ENCODE results near the gene OR51V1. TPM values are rescaled to one million over a fixed set of nuclear protein-coding genes. Genes with fewer than 3 reads are reported as not detected.

OR51V1 gene
- total and polyA plus RNA-seq, 3 donors from 2014 or later: not detected

DNA sequence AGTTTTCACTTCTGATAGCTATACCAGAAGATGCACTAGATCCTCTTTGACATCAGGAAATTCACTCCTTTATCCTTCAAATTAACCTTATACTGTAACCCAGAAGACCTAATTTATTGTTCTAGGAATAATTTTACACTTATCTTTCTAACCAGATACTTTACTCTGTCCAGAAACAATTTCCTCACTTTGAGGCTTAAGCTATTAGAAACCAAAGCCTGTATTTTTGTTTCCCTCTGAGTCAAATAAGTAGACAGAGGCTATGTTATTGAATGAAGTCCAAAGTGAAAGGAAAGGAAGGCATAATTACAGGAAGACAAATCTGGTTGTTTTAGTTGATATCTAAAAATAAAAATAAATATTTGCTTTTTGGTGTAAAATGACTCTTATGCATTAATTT lies 2.2 kb downstream of the OR51V1 start:
- intact Hi-C loops (cut with DNase I; ENCODE audit: low total_unique reads): no loop called here
- TF ChIP-seq POLR2A (IDR thresholded peaks at IDR 0.05) (no peak), CTCF (IDR thresholded peaks at IDR 0.05) (no peak)

GRCh38 chr11:5197536-5197935 lies 2.9 kb downstream of the OR51V1 start:
- no peaks in the 10 kb centered on the region for H3K9me3 ChIP-seq
- DNase-seq: no peak
- intact Hi-C loops (cut with DNase I; ENCODE audit: low total_unique reads): no loop called here
- 79 to 89% methylated on average over 3 of the region's 3 CpGs for WGBS, 2 donors
- H3K4me1 ChIP-seq: no peaks in the 10 kb centered on the region
- no peak overlapping the region for H3K4me3 ChIP-seq
- no peak for TF ChIP-seq POLR2A (IDR thresholded peaks at IDR 0.05)
- TF ChIP-seq CTCF (IDR thresholded peaks at IDR 0.05): no peak
- H3K36me3 ChIP-seq (ENCODE audit: low read depth, missing control alignments): no peaks in the 10 kb centered on the region
- no peak overlapping the region for H3K27ac ChIP-seq
- no peaks in the 10 kb centered on the region for H3K27me3 ChIP-seq

More for the DNA sequence above, 2.2 kb downstream of the OR51V1 start:
- no peak overlapping the region for H3K4me3 ChIP-seq
- no peaks in the 10 kb centered on the region for H3K36me3 ChIP-seq (ENCODE audit: low read depth, missing control alignments)
- H3K27me3 ChIP-seq: no peaks in the 10 kb centered on the region
- H3K4me1 ChIP-seq: no peaks in the 10 kb centered on the region
- no peaks in the 10 kb centered on the region for H3K9me3 ChIP-seq
- no peak overlapping the region for H3K27ac ChIP-seq
- DNase-seq: no peak

GRCh38 chr11:5196731-5197130 lies 3.8 kb downstream of the OR51V1 start:
- H3K27me3 ChIP-seq: no peaks in the 10 kb centered on the region
- TF ChIP-seq CTCF (IDR thresholded peaks at IDR 0.05) (no peak), POLR2A (IDR thresholded peaks at IDR 0.05) (no peak)
- intact Hi-C loops (cut with DNase I; ENCODE audit: low total_unique reads): no loop called here
- no peaks in the 10 kb centered on the region for H3K36me3 ChIP-seq (ENCODE audit: low read depth, missing control alignments)
- no peak for DNase-seq
- no peak overlapping the region for H3K27ac ChIP-seq
- H3K9me3 ChIP-seq: no peaks in the 10 kb centered on the region
- WGBS, 2 donors: 49 to 63% methylated on average over 3 of the region's 3 CpGs
- H3K4me3 ChIP-seq: no peak overlapping the region
- H3K4me1 ChIP-seq: no peaks in the 10 kb centered on the region

DNA sequence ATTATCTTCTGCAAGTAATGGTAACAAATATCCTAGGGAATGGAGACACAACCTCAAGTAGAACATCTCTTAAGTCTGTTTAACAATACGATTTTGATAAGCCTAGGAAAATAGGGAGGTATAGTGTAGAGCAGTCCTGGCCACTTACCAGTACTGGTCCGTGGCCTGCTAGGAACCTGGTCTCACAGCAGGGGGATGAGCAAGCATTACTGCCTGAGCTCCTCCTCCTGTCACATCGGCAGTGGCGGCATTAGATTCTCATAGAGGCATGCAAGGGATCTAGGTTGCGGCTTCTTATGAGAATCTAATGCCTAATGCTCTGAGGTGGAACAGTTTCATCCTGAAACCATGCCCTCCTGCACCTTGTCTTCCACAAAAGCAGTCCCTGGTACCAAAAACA lies 4.4 kb downstream of the OR51V1 start:
- Histone ChIP-seq H3K9me3 (no peaks in the 10 kb centered on the region), H3K27me3 (no peaks in the 10 kb centered on the region), H3K36me3 (ENCODE audit: low read depth, missing control alignments) (no peaks in the 10 kb centered on the region), H3K4me3 (no peak overlapping the region), H3K4me1 (no peaks in the 10 kb centered on the region), H3K27ac (no peak overlapping the region)
- TF ChIP-seq CTCF (IDR thresholded peaks at IDR 0.05) (no peak), POLR2A (IDR thresholded peaks at IDR 0.05) (no peak)
- 80 to 86% methylated on average over 5 of the region's 5 CpGs for WGBS, 2 donors
- intact Hi-C loops (cut with DNase I; ENCODE audit: low total_unique reads): no loop called here
- DNase-seq: no peak

DNA sequence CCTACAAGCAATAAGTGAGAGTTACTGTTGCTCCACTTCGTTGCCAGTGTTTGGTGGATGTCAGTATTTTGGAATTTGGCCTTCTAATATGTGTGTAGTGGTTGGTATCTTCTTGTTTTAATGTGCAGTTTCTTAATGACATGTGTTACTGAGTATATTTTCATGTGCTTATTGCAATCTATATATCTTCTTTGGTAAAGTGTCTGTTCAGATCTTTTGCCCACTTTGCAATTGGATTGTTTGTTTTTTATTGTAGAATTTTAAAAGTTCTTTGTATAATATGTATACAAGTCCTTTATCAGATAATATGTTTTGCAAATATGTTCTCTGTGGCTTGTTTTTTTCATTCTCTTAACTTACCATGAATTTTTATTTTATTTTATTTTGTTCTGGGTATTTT lies 7.7 kb downstream of the OR51V1 start:
- 0% methylated on average over 1 of the region's 1 CpG for WGBS, 2 donors
- intact Hi-C loops (cut with DNase I; ENCODE audit: low total_unique reads): no loop called here
- Histone ChIP-seq H3K36me3 (ENCODE audit: low read depth, missing control alignments) (no peaks in the 10 kb centered on the region), H3K4me3 (no peak overlapping the region), H3K9me3 (no peaks in the 10 kb centered on the region), H3K27me3 (no peaks in the 10 kb centered on the region), H3K4me1 (no peaks in the 10 kb centered on the region), H3K27ac (no peak overlapping the region)
- no peak for DNase-seq
- TF ChIP-seq POLR2A (IDR thresholded peaks at IDR 0.05) (no peak), CTCF (IDR thresholded peaks at IDR 0.05) (no peak)

Data from testis (tissue), 3 donors.